ENCODE data around the gene CLEC1B.

GRCh38 chr12:10012630-10013330, 13.9 kb upstream of the CLEC1B start:
- TF ChIP-seq CTCF (IDR thresholded peaks at IDR 0.05 in 2 of 3, conservative IDR thresholded peaks at IDR 0.05 in 1 of 3; ENCODE audit: insufficient read depth in 2 of 3, low read depth in 1 of 3, low read length in 3 of 3) = no peak
- TF ChIP-seq HDAC1 (IDR thresholded peaks at IDR 0.05) = no peak
- TF ChIP-seq KAT2B (IDR thresholded peaks at IDR 0.05; ENCODE audit: low read depth, low read length) = no peak
- TF ChIP-seq ZNF444 (CRISPR knock-in tag; IDR thresholded peaks at IDR 0.05) = no peak
